ENCODE data around the gene BGLAP. TPM values are rescaled to one million over a fixed set of nuclear protein-coding genes. Genes with fewer than 3 reads are reported as not detected.

BGLAP gene
- total RNA-seq = 4.8 and 5.8 TPM in 2 replicates
- long read RNA-seq = 0 reads

DNA sequence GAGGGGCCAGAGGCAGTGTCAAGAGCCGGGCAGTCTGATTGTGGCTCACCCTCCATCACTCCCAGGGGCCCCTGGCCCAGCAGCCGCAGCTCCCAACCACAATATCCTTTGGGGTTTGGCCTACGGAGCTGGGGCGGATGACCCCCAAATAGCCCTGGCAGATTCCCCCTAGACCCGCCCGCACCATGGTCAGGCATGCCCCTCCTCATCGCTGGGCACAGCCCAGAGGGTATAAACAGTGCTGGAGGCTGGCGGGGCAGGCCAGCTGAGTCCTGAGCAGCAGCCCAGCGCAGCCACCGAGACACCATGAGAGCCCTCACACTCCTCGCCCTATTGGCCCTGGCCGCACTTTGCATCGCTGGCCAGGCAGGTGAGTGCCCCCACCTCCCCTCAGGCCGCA, at the start of gene BGLAP:
BGLAP (plus strand) TSS at position 259 of the 400 bp plus-strand sequence; CDS start at position 307, 48 bp downstream.
- H3K4me3 Mint-ChIP-seq (ENCODE audit: low read depth) = no peak within 1 kb of the TSS
- H3K4me1 Mint-ChIP-seq (ENCODE audit: low read depth) = no peaks in the 10 kb centered on the region
- H3K27me3 Mint-ChIP-seq = no peaks in the 10 kb centered on the region
- H3K9me3 Mint-ChIP-seq (ENCODE audit: low read depth) = no peaks in the 10 kb centered on the region
- no peak for TF ChIP-seq CTCF (IDR thresholded peaks at IDR 0.05; ENCODE audit: unreplicated experiment)
- peaks cover 10% of the 10 kb centered on the region for H3K36me3 Mint-ChIP-seq (ENCODE audit: insufficient read depth)
- no peak for DNase-seq (ENCODE audit: low spot score, unreplicated experiment)
- H3K27ac Mint-ChIP-seq = peak within 1 kb of the TSS; percentile 76

- Mint-ChIP-seq H3K36me3 (ENCODE audit: insufficient read depth) (peaks cover 5% of the 10 kb centered on the region), H3K4me1 (ENCODE audit: low read depth) (peaks cover 10% of the 10 kb centered on the region)
- TF ChIP-seq CTCF (IDR thresholded peaks at IDR 0.05; ENCODE audit: unreplicated experiment) = no peak
These were observed 48.8 kb upstream of the BGLAP start for GRCh38 chr1:156193208-156193487.

DNA sequence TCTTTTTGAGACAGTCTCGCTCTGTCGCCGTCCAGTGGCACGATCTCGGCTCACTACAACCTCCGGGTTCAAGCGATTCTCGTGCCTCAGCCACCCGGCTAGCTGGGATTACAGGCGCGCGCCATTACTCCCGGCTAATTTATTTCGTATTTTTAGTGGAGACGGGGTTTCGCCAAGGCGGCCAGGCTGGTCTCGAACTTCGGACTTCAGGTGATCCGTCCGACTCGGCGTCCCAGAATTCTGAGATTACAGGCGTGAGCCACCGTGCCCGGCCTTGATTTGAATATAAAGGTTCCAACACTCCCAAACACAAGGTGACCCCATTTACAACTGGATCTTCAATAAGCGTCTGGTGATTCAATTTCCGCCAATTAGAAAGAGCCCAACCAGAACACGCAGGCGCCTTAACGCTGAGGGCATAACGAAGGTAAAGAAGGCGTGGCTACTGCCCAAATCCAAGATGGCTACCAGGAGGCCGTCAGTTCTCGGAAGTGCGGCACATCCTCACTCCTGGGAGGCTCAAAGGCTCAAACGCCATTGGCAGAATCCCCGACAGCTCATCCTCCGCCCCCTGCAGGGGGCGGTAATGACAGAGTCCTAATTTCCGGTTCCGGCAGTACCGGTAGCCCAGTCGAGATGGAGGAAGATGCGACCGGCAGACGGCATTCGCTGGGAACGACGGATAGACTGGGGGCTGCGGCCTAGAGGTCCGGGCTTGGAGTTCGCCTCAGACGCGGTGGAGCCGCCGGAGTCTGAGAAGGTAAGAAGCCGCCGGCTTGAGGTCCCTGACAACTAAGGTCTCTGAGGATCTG, 48.3 kb upstream of the BGLAP start, which contains the start of gene SLC25A44:
SLC25A44 (plus strand) TSS at position 617 of the 812 bp plus-strand sequence. CDS start 5,744 bp downstream, outside the sequence.
- Mint-ChIP-seq H3K27me3 (no peaks in the 10 kb centered on the region), H3K36me3 (ENCODE audit: insufficient read depth) (peaks cover 5% of the 10 kb centered on the region), H3K4me3 (ENCODE audit: low read depth) (peak within 1 kb of the TSS; percentile 97), H3K9me3 (ENCODE audit: low read depth) (peaks cover 10% of the 10 kb centered on the region), H3K4me1 (ENCODE audit: low read depth) (peaks cover 10% of the 10 kb centered on the region), H3K27ac (peak within 1 kb of the TSS; percentile 85)
- DNase-seq (ENCODE audit: low spot score, unreplicated experiment) = peak; percentile 86
- TF ChIP-seq CTCF (IDR thresholded peaks at IDR 0.05; ENCODE audit: unreplicated experiment) = peak; percentile 63

More at GRCh38 chr1:156193208-156193487, 48.8 kb upstream of the BGLAP start:
- Mint-ChIP-seq H3K27me3 (no peaks in the 10 kb centered on the region), H3K27ac (no peak overlapping the region), H3K4me3 (ENCODE audit: low read depth) (peak overlapping the region; percentile 97), H3K9me3 (ENCODE audit: low read depth) (peaks cover 10% of the 10 kb centered on the region)
- no peak for DNase-seq (ENCODE audit: low spot score, unreplicated experiment)

GRCh38 chr1:156194300-156194652, 47.7 kb upstream of the BGLAP start:
- DNase-seq (ENCODE audit: low spot score, unreplicated experiment) = no peak
- H3K9me3 Mint-ChIP-seq (ENCODE audit: low read depth) = peaks cover 6% of the 10 kb centered on the region
- no peak for TF ChIP-seq CTCF (IDR thresholded peaks at IDR 0.05; ENCODE audit: unreplicated experiment)
- peak overlapping the region; percentile 85 for H3K27ac Mint-ChIP-seq
- peak overlapping the region; percentile 97 for H3K4me3 Mint-ChIP-seq (ENCODE audit: low read depth)
- H3K27me3 Mint-ChIP-seq = no peaks in the 10 kb centered on the region
- H3K4me1 Mint-ChIP-seq (ENCODE audit: low read depth) = peaks cover 10% of the 10 kb centered on the region
- peaks cover 5% of the 10 kb centered on the region for H3K36me3 Mint-ChIP-seq (ENCODE audit: insufficient read depth)

DNA sequence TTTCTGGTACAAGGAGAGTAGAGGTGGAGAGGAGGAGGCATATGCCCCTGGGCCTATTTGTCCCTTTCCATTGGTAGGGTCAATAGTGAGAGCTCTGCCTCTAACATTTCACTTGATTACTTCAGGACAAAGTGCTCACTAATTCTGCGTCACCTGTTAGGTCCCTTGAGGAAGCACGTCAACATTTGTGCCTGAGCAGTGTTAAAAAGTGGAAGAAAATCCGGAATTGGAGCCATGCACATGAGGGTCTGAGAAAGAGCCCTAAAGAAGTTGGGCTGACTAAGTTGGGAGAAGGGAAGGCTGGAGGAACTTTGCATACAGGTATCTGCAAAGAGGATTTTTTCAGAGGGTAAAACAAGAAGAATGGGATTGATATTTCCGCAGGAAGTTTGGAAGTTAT, 46.1 kb upstream of the BGLAP start:
- H3K9me3 Mint-ChIP-seq (ENCODE audit: low read depth) = no peaks in the 10 kb centered on the region
- no peak for DNase-seq (ENCODE audit: low spot score, unreplicated experiment)
- H3K4me3 Mint-ChIP-seq (ENCODE audit: low read depth) = peak overlapping the region; percentile 97
- peaks cover 6% of the 10 kb centered on the region for H3K36me3 Mint-ChIP-seq (ENCODE audit: insufficient read depth)
- no peaks in the 10 kb centered on the region for H3K27me3 Mint-ChIP-seq
- TF ChIP-seq CTCF (IDR thresholded peaks at IDR 0.05; ENCODE audit: unreplicated experiment) = no peak
- H3K27ac Mint-ChIP-seq = no peak overlapping the region
- H3K4me1 Mint-ChIP-seq (ENCODE audit: low read depth) = peaks cover 10% of the 10 kb centered on the region
